Endothelial cell of umbilical vein (primary cell): Measurements from ENCODE around the gene PLN. TPM values are rescaled to one million over a fixed set of nuclear protein-coding genes. Genes with fewer than 3 reads are reported as not detected.

Experiments used
- BruUV-seq: library from RNA; stranded (reverse); fragments of 400-500 nt; replicated peaks from 2 replicates; lab custom pipeline; 2021; lab: Mats Ljungman, UMichigan
- CTCF ChIA-PET: fragments of 300-600, 350-600 bp; sonication (Branson Sonifier 250); formaldehyde crosslinking; loops from one replicate; lab custom pipeline; 2021; ENCODE audit warnings: antibody characterized with exemption, inconsistent platforms; lab: Charles Lee
- POLR2A ChIA-PET: fragments of 300-600, 350-600 bp; sonication (Branson Sonifier 250); formaldehyde crosslinking; loops from one replicate; lab custom pipeline; 2021; ENCODE audit warnings: antibody characterized with exemption, inconsistent platforms; lab: Charles Lee
- DNase-seq: peaks from one replicate; pipeline ENCODE4 v3.0.0-alpha.2; 2011; ENCODE audit warnings: low read depth, low spot score
- FAIRE-seq: peaks from 2 replicates; lab custom pipeline; 2011; peaks lifted over from hg19 to GRCh38; lab: Jason Lieb, UNC
- H2AFZ ChIP-seq: 2 replicates; pipeline ENCODE4 v1.6.0; 2012; ENCODE audit warnings: low read depth, low read length, control low read depth, inconsistent platforms
- H3K27ac ChIP-seq: 2 replicates; pipeline ENCODE4 v1.5.1; 2011; ENCODE audit warnings: low read depth, mild to moderate bottlenecking, control low read depth, low read length, moderate library complexity; ENCODE audit not compliant: insufficient read depth
- H3K27me3 ChIP-seq, 2 experiments: 2 replicates each; pipeline versions ENCODE4 v1.6.0 to v1.6.1; 2011; ENCODE audit warnings: low read length in 2 of 2, mixed read lengths in 1 of 2; ENCODE audit not compliant: control insufficient read depth in 2 of 2, insufficient read depth in 2 of 2
- H3K36me3 ChIP-seq, 2 experiments: 2 replicates in 1 of 2; 3 replicates in 1 of 2; pipeline ENCODE4 v1.5.1; 2011; ENCODE audit warnings: low read length in 2 of 2, mild to moderate bottlenecking in 1 of 2, moderate library complexity in 1 of 2; ENCODE audit not compliant: control insufficient read depth in 2 of 2, insufficient read depth in 2 of 2; ENCODE audit errors: extremely low read depth in 1 of 2
- H3K4me1 ChIP-seq: 3 replicates; pipeline ENCODE4 v1.5.1; 2011; ENCODE audit warnings: mild to moderate bottlenecking, low read length; ENCODE audit not compliant: control insufficient read depth, insufficient read depth; ENCODE audit errors: extremely low read depth
- H3K4me2 ChIP-seq: 2 replicates; pipeline ENCODE4 v1.6.1; 2011; ENCODE audit warnings: low read length, control low read depth, mixed read lengths; ENCODE audit not compliant: insufficient read depth
- H3K4me3 ChIP-seq, 3 experiments: fragments of 200-600 bp in 1 of 3; sonication (generic), shearing (Covaris generic) in 1 of 3; replicated peaks in 1 of 3; 2 replicates each; pipeline ENCODE4 v1.5.1; 2011 to 2016; ENCODE audit warnings: control low read depth in 3 of 3, low read length in 3 of 3, mild to moderate bottlenecking in 2 of 3, inconsistent platforms in 1 of 3, low read depth in 1 of 3, moderate library complexity in 1 of 3; ENCODE audit not compliant: insufficient read depth in 1 of 3
- H3K79me2 ChIP-seq: 2 replicates; pipeline ENCODE4 v1.6.0; 2012; ENCODE audit warnings: low read length, inconsistent platforms; ENCODE audit not compliant: control insufficient read depth, insufficient read depth
- H3K9ac ChIP-seq: replicated peaks from 2 replicates; pipeline ENCODE3; 2011; ENCODE audit warnings: low read length, control low read depth; ENCODE audit not compliant: insufficient read depth; ENCODE audit errors: extremely low read depth
- H3K9me1 ChIP-seq: replicated peaks from 3 replicates; pipeline ENCODE4 v1.6.0; 2011; ENCODE audit warnings: mild to moderate bottlenecking, low read length; ENCODE audit not compliant: control insufficient read depth, insufficient read depth; ENCODE audit errors: extremely low read depth
- H3K9me3 ChIP-seq: replicated peaks from 2 replicates; pipeline ENCODE4 v1.5.1; 2012; ENCODE audit warnings: low read length, inconsistent platforms; ENCODE audit not compliant: control insufficient read depth, insufficient read depth
- H4K20me1 ChIP-seq: replicated peaks from 2 replicates; pipeline ENCODE3; 2011; ENCODE audit warnings: mild to moderate bottlenecking, low read length; ENCODE audit not compliant: control insufficient read depth, insufficient read depth; ENCODE audit errors: extremely low read depth
- EZH2 ChIP-seq: IDR thresholded peaks from 2 replicates; pipeline ENCODE4 v1.6.1; 2012; ENCODE audit warnings: borderline replicate concordance, low read depth, mild to moderate bottlenecking, moderate library complexity, low read length, inconsistent platforms; ENCODE audit not compliant: severe bottlenecking
- FOS ChIP-seq: IDR thresholded peaks from 2 replicates; pipeline ENCODE4 v1.6.1; 2011; ENCODE audit warnings: mild to moderate bottlenecking, low read length, moderate library complexity, borderline replicate concordance; ENCODE audit not compliant: insufficient read depth
- GATA2 ChIP-seq: IDR thresholded peaks from 2 replicates; pipeline ENCODE4 v1.7.0; 2011; ENCODE audit warnings: low read depth, mild to moderate bottlenecking, moderate library complexity, mixed read lengths, low read length; ENCODE audit not compliant: insufficient read length, insufficient read depth
- JUN ChIP-seq: IDR thresholded peaks from 2 replicates; pipeline ENCODE4 v1.6.1; 2011; ENCODE audit warnings: borderline replicate concordance, low read depth; ENCODE audit not compliant: insufficient read length, insufficient read depth
- MAX ChIP-seq: IDR thresholded peaks from 2 replicates; pipeline ENCODE4 v1.6.1; 2011; ENCODE audit not compliant: insufficient read depth, insufficient read length
- MYC ChIP-seq: IDR thresholded peaks from one replicate; pipeline ENCODE4 v1.6.1; 2011; ENCODE audit warnings: mild to moderate bottlenecking, low read depth, low read length
- POLR2A ChIP-seq: IDR thresholded peaks from 2 replicates; pipeline ENCODE4 v1.6.1; 2012; ENCODE audit warnings: low read depth, mild to moderate bottlenecking, control low read depth, low read length
- POLR2AphosphoS5 ChIP-seq: IDR thresholded peaks from 2 replicates; pipeline ENCODE4 v1.6.1; 2012; ENCODE audit warnings: low read depth, mild to moderate bottlenecking, control low read depth, low read length, moderate library complexity; ENCODE audit not compliant: insufficient read depth
- dilution Hi-C: fragments of 300-500 bp; cut with MboI; formaldehyde crosslinking; loops from one replicate; pipeline ENCODE4 v1.15.0; 2019; ENCODE audit warnings: low sequenced_read_pairs; ENCODE audit not compliant: extremely low pct_ligation_motif_present
- intact Hi-C: fragments of 100-400 bp; cut with micrococcal nuclease; formaldehyde crosslinking; loops from one replicate; pipeline ENCODE4 v1.10.0; 2022
- polyA plus RNA-seq, 4 experiments: library from polyadenylated mRNA; depleted of rRNA in 3 of 4; stranded (reverse) in 3 of 4; unstranded in 1 of 4; fragments of >200 nt; gene quantifications; 2 replicates each; pipeline versions ENCODE4 v1.2.1 to v1.2.3, GENCODE V29; 2011 to 2012; ENCODE audit warnings: missing spikeins in 1 of 4
- total RNA-seq: library from RNA; stranded (reverse); gene quantifications from 2 replicates; pipeline ENCODE4 v1.2.3, GENCODE V29; 2021
- TF ChIP-seq, protein P1 (sequence below), 2 donors: IDR thresholded peaks; 1 replicate in 1 of 2; 2 replicates in 1 of 2; pipeline ENCODE4 v1.5.1; 2011; ENCODE audit warnings: low read length in 2 of 2, mild to moderate bottlenecking in 2 of 2, moderate library complexity in 2 of 2, control low read depth in 1 of 2, inconsistent platforms in 1 of 2, low read depth in 1 of 2; ENCODE audit not compliant: insufficient read depth in 1 of 2; ENCODE audit errors: extremely low read depth in 1 of 2

The PLN gene
- total and polyA plus RNA-seq, 2 donors (not counting 3 experiments of a cell fraction or from before 2014, with no cell fraction given): not detected

- H3K4me3 ChIP-seq: no peak overlapping the region
- ChIA-PET POLR2A (no interaction called here), CTCF (interaction anchor here (0.6 to 1.3 kb wide), 2 partner anchors 10 to 24 kb away, joined by 3 to 7 read pairs; no protein-coding TSS in a partner anchor)
- no peaks in the 10 kb centered on the region for H3K9me1 ChIP-seq
- no peak overlapping the region for H3K4me2 ChIP-seq
- DNase-seq (no peak), FAIRE-seq (no peak)
- H3K79me2 ChIP-seq: peaks cover 31% of the 10 kb centered on the region
- no peak overlapping the region for H2AFZ ChIP-seq
- dilution Hi-C loops: no loop called here
- no peaks in the 10 kb centered on the region for H3K36me3 ChIP-seq
- TF ChIP-seq MAX (no peak), GATA2 (no peak), FOS (no peak), MYC (no peak), POLR2AphosphoS5 (no peak), JUN (no peak), EZH2 (no peak), POLR2A (no peak)
- TF ChIP-seq, protein P1, sequence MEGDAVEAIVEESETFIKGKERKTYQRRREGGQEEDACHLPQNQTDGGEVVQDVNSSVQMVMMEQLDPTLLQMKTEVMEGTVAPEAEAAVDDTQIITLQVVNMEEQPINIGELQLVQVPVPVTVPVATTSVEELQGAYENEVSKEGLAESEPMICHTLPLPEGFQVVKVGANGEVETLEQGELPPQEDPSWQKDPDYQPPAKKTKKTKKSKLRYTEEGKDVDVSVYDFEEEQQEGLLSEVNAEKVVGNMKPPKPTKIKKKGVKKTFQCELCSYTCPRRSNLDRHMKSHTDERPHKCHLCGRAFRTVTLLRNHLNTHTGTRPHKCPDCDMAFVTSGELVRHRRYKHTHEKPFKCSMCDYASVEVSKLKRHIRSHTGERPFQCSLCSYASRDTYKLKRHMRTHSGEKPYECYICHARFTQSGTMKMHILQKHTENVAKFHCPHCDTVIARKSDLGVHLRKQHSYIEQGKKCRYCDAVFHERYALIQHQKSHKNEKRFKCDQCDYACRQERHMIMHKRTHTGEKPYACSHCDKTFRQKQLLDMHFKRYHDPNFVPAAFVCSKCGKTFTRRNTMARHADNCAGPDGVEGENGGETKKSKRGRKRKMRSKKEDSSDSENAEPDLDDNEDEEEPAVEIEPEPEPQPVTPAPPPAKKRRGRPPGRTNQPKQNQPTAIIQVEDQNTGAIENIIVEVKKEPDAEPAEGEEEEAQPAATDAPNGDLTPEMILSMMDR (IDR thresholded peaks at IDR 0.05; ENCODE audit: extremely low read depth in 1 of 2, insufficient read depth in 1 of 2, low read depth in 1 of 2, low read length in 2 of 2): no peak
- BruUV-seq: no TSS peak
- intact Hi-C loops: no loop called here
- no peak overlapping the region for H3K27ac ChIP-seq
- H3K27me3 ChIP-seq: no peaks in the 10 kb centered on the region
- H3K9me3 ChIP-seq: no peaks in the 10 kb centered on the region
- no peaks in the 10 kb centered on the region for H4K20me1 ChIP-seq
- H3K4me1 ChIP-seq: peaks cover 3% of the 10 kb centered on the region
- H3K9ac ChIP-seq: no peak overlapping the region
Observed at GRCh38 chr6:118535176-118535844, 12.8 kb upstream of the PLN start.
